HEK293T (cell line): Measurements from ENCODE around the gene ADGRG1.

Experiments used
- ELF4 ChIP-seq: fragments of 450-650 bp; IDR thresholded peaks from 2 replicates; pipeline ENCODE4 v1.6.1; 2017; ENCODE audit warnings: antibody characterized with exemption
- TARDBP ChIP-seq: fragments of 450-650 bp; IDR thresholded peaks from 2 replicates; pipeline ENCODE4 v1.6.1; 2016

- TF ChIP-seq ELF4 (no peak), TARDBP (no peak)
Observed at GRCh38 chr16:57585051-57585687, 43.3 kb upstream of the ADGRG1 start.
